Measurements from ENCODE around the gene PRSS35. TPM values are rescaled to one million over a fixed set of nuclear protein-coding genes. Genes with fewer than 3 reads are reported as not detected.

The PRSS35 gene
- total RNA-seq, 1 experiment from 2014 or later, result 1.7 TPM

DNA sequence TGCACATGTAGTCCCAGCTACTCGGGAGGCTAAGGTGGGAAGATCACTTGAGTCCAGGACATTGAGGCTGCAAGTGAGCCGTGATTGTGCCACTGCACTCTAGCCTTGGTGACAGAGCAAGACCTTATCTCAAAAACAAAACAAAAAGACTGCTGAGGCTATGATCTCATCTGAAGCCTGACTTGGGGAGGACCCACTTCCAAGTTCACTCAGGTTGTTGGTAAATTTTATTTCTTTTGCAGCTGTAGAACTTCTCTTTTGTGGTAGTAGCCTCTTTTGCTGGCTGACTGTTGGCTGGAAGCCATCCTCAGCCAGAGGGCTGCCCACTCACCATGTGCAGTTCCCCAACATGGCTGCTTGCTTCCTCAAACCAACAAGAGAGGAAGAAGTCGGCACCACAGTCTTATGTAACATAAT, 44.7 kb upstream of the PRSS35 start:
- Histone ChIP-seq H3K4ac (ENCODE audit: low read depth, low read length) (no peak overlapping the region), H3K79me2 (ENCODE audit: insufficient read depth, low read length) (no peaks in the 10 kb centered on the region), H3K56ac (ENCODE audit: insufficient read length, low read depth, low read length) (no peak overlapping the region), H2BK120ac (ENCODE audit: low read depth, low read length, poor library complexity, severe bottlenecking) (no peak overlapping the region), H3K9ac (ENCODE audit: extremely low read depth, insufficient read length, low read length) (no peak overlapping the region), H2AFZ (ENCODE audit: low read length) (no peak overlapping the region), H4K5ac (ENCODE audit: insufficient read length, low read depth, low read length) (no peak overlapping the region), H4K91ac (ENCODE audit: insufficient read length, low read depth, low read length) (no peak overlapping the region), H4K20me1 (ENCODE audit: control insufficient read depth, insufficient read depth, insufficient read length) (no peaks in the 10 kb centered on the region), H3K18ac (ENCODE audit: insufficient read length, low read depth, low read length) (no peak overlapping the region), H2BK15ac (ENCODE audit: low read depth, low read length) (no peak overlapping the region), H2BK12ac (ENCODE audit: insufficient read length, low read depth, low read length) (no peak overlapping the region), H4K8ac (replicated peaks; ENCODE audit: insufficient read length, low read depth, low read length) (no peak overlapping the region), H3K9me3 (ENCODE audit: control insufficient read depth, low read depth, low read length) (no peaks in the 10 kb centered on the region), H2BK20ac (ENCODE audit: low read depth, low read length, poor library complexity, severe bottlenecking) (no peak overlapping the region), H3K79me1 (ENCODE audit: insufficient read depth, low read depth, low read length, poor library complexity, severe bottlenecking) (no peaks in the 10 kb centered on the region), H2AK5ac (ENCODE audit: insufficient read length, low read length) (no peak overlapping the region), H3K4me1 (ENCODE audit: insufficient read depth, low read length) (no peaks in the 10 kb centered on the region), H3K23ac (ENCODE audit: insufficient read length, low read depth, low read length) (no peak overlapping the region), H3K27me3 (ENCODE audit: insufficient read depth, low read length) (no peaks in the 10 kb centered on the region; the same call in 1 of the 2 replicates), H3K27ac (ENCODE audit: insufficient read length, low read depth, low read length) (no peak overlapping the region), H2BK5ac (ENCODE audit: insufficient read length, low read length) (no peak overlapping the region), H3K14ac (ENCODE audit: insufficient read depth, low read length) (no peak overlapping the region), H3T11ph (ENCODE audit: low read length) (no peak overlapping the region), H3K4me2 (ENCODE audit: insufficient read depth, insufficient read length, low read length) (no peak overlapping the region), H3K23me2 (ENCODE audit: insufficient read length, low read depth, low read length, poor library complexity, severe bottlenecking) (no peaks in the 10 kb centered on the region)
- Mint-ChIP-seq H3K27me3 (ENCODE audit: low read depth) (peaks cover 26% of the 10 kb centered on the region), H3K9me3 (no peaks in the 10 kb centered on the region; a peak in 1 of 5 replicates), H3K4me3 (no peak overlapping the region), H3K4me1 (peaks cover 7 to 10% of the 10 kb centered on the region in 2 experiments), H3K27ac (no peak overlapping the region; a peak in 1 of 7 replicates), H3K36me3 (ENCODE audit: insufficient read depth in 1 of 3, low read depth in 3 of 3) (no peaks in the 10 kb centered on the region)
- WGBS (ENCODE audit: extremely low coverage, insufficient read length, low lambda C conversion rate), result no CpG with 5 or more reads among the region's 3 CpGs
- DNase-seq, result no peak
- TF ChIP-seq, protein P1, sequence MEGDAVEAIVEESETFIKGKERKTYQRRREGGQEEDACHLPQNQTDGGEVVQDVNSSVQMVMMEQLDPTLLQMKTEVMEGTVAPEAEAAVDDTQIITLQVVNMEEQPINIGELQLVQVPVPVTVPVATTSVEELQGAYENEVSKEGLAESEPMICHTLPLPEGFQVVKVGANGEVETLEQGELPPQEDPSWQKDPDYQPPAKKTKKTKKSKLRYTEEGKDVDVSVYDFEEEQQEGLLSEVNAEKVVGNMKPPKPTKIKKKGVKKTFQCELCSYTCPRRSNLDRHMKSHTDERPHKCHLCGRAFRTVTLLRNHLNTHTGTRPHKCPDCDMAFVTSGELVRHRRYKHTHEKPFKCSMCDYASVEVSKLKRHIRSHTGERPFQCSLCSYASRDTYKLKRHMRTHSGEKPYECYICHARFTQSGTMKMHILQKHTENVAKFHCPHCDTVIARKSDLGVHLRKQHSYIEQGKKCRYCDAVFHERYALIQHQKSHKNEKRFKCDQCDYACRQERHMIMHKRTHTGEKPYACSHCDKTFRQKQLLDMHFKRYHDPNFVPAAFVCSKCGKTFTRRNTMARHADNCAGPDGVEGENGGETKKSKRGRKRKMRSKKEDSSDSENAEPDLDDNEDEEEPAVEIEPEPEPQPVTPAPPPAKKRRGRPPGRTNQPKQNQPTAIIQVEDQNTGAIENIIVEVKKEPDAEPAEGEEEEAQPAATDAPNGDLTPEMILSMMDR (conservative IDR thresholded peaks at IDR 0.05), result no peak
